Measurements from ENCODE around the gene L3HYPDH.

Gene L3HYPDH

GRCh38 chr14:59427653-59428580 is 56.3 kb downstream of the L3HYPDH start:
- peak; percentile 41 for DNase-seq (ENCODE audit: low read depth)

DNA sequence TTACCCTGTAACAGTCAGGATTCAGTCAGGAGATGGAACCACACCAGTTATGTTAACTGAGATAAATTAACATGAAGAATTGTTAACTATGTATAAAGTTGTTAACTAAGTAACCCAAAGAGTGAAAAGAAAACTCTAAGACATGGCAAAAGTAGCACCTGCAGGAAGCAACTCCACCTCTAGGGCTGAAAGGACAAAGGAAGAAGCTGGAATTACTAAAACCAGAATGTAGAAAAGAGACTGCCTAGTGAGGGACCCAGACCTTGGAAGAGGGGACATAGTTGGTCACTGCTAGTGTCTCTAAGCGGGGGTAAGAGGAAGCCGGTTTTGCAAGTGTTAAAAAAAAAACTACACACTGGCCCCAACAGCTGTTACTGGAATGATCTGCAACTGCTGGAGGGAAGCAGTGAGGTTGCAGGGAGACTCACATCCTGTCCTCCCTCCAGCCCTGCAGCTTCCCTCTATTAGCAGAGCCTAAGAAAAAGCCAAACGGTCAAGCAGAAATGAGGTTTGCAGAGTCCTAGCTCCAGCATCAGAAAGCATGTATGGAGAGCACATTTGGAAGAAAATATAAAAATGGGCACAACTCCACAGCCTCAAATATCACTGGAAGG is 58.8 kb downstream of the L3HYPDH start:
- peak; percentile 63 for DNase-seq (ENCODE audit: low read depth)

DNA sequence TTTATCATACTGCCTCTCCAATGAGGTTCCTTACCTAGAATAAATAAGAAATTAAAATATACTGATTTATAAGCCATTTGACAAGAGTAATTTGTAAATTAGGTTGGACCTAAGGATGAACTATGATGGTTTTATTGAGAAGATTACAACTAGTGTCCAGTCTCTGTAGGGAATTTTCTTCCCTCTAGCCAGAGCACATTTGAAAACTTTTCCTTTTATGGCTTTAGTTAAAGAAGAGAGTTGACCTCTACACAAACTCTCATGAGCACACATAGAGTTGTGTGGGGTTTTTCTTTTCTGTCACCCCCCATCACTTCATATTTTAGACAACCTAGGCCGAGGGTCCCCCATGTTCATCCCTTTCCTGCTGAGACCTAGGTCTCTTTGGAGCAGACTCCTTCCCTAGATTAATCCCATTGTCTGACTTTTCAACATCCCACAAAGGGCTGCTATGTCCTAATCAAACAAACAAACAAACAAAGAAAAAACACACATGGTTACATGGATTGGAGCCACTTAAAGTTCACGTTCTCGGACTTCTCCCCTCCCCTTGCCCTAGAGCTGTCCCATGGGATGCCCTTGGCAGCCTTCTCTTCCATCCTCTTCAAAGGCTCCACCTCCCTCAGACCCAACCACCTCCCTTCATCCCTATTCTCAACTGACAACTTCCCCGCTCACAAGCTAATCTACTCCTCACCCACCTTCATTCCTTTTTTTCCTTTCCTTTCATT is 59.7 kb downstream of the L3HYPDH start:
- DNase-seq (ENCODE audit: low read depth), result no peak
